GM12873 (cell line): Measurements from ENCODE around the gene ZFP36.

Experiments used
- TF ChIP-seq, protein P1 (sequence below): IDR thresholded peaks from 2 replicates; pipeline ENCODE4 v1.5.1; 2012; ENCODE audit warnings: low read depth, mild to moderate bottlenecking, moderate library complexity, low read length, control low read depth; ENCODE audit not compliant: insufficient read depth; ENCODE audit errors: missing control alignments

ZFP36 gene

DNA sequence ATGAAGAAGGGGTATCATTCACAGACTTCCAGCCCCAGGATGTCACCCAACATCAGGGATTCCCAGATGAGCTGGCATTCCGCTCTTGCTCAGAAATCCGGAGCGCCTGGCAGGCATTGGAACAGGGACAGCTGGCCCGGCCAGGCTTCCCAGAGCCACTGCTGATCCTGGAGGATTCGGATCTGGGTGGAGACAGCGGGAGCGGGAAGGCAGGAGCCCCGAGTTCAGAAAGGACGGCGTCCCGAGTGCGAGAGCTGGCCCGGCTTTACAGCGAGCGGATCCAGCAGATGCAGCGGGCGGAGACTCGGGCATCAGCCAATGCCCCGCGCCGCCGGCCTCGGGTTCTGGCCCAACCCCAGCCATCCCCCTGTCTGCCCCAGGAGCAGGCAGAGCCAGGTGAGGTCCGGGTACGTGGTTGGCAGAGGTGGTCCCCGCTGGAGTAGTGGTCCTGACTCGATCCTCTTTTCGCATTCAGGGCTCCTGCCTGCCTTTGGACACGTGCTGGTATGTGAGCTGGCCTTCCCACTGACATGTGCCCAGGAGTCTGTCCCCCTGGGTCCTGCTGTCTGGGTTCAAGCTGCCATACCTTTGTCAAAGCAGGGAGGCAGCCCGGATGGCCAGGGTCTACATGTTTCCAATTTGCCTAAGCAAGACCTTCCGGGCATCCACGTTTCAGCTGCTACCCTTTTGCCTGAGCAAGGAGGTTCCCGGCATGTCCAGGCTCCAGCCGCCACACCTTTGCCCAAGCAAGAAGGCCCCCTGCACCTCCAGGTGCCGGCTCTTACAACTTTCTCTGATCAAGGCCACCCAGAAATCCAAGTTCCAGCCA, 16.8 kb downstream of the ZFP36 start:
- TF ChIP-seq, protein P1, sequence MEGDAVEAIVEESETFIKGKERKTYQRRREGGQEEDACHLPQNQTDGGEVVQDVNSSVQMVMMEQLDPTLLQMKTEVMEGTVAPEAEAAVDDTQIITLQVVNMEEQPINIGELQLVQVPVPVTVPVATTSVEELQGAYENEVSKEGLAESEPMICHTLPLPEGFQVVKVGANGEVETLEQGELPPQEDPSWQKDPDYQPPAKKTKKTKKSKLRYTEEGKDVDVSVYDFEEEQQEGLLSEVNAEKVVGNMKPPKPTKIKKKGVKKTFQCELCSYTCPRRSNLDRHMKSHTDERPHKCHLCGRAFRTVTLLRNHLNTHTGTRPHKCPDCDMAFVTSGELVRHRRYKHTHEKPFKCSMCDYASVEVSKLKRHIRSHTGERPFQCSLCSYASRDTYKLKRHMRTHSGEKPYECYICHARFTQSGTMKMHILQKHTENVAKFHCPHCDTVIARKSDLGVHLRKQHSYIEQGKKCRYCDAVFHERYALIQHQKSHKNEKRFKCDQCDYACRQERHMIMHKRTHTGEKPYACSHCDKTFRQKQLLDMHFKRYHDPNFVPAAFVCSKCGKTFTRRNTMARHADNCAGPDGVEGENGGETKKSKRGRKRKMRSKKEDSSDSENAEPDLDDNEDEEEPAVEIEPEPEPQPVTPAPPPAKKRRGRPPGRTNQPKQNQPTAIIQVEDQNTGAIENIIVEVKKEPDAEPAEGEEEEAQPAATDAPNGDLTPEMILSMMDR: no peak

DNA sequence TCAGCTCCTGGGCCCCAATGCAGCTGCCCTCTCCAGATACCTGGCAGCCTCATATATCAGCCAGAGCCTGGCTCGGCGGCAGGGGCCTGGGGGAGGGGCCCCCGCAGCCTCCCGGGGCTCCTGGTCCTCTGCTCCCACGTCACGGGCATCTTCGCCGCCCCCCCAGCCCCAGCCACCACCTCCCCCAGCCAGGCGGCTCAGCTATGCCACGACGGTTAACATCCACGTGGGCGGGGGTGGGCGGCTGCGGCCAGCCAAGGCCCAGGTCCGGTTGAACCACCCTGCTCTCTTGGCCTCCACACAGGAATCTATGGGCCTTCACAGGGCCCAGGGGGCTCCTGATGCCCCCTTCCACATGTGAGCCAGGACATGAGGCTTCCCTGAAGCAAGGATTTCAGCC, 18.3 kb downstream of the ZFP36 start:
- TF ChIP-seq, protein P1: no peak

DNA sequence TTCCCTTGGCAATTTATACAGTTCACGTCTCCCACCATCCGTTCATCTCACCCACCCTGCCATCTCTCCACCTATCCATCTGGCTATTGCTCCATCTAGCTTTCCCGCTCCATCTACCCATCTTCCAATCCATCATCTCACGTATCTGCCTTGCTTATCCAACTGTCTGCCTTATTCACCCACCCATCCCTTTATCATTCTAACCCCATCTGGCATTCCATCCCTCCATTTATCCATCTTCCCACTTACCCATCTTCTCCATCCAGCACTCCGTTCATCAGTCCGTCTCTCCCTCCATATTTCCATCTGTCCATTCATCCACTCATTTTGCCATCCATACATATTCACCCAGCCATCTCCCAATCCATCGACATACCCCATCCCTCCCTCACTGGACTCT, 19.1 kb downstream of the ZFP36 start:
- TF ChIP-seq, protein P1: no peak

GRCh38 chr19:39426170-39426569, 19.5 kb downstream of the ZFP36 start:
- TF ChIP-seq, protein P1: no peak

DNA sequence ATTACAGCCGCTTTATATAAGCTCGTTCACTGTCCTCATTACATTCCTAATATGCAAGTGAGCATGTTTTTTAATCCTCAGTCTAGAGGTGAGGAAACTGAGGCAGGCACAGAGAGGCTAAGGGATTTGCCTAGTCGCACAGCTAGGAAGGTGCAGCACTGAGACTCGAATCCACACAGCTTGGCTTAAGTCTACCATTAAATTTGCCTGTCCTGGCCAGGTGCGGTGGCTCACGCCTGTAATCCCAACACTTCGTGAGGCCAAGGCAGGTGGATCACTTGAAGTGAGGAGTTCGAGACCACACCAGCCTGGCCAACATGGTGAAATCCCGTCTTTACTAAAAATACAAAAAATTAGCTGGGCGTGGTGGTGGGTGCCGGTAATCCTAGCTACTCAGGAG, 21.1 kb downstream of the ZFP36 start:
- TF ChIP-seq, protein P1: no peak

DNA sequence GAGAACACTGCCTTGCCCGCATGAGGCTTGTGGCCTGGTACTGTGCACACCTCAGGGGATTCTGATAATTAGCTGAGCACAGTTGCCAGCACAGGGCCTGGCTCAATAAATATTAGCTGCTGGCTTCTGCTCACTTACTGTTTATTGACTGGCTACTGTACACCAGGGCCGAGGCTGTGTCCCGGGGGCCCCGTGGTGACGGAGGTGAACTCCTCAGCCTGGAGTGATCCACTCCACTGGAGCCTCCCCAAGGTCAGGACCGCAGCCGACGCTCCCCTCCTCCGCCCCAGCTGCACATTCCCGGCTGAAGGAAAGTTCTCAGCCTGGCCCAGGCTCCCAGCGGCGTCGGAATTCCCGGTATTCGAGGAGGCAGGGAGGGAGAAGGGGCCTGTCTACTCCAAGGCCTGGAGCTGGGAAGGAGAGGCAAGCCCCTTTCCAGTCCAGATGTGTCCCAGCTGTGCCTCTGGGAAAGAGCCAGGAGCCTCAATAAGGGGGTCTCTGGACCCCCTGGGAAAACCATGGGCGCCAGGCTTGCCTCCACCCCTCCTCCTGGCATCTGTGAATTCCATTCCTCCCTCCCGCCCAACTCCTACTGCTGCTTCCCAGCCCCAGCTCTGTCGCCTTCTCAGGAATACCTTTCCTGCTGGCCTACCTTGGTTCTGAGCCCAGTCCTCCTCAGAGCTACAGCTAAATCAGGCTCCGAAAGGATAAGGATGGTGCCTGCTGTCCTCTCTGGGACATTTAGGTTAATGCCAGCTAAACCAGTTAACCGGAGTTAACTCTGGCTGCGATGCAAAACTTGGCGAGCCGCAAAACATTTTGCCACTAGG, 21.9 kb downstream of the ZFP36 start:
- TF ChIP-seq, protein P1: no peak
